A549 (cell line): ENCODE results near the gene PITPNC1. TPM values are rescaled to one million over a fixed set of nuclear protein-coding genes. Genes with fewer than 3 reads are reported as not detected.

ENCODE experiments used
- ATAC-seq, 2 experiments: fragments of 200-7000 bp in 1 of 2; fragments of >200 bp in 1 of 2; cut with Nextera tagmentation in 1 of 2; cut with Tn5 transposase in 1 of 2; 3 replicates each; pipeline versions ENCODE4 v1.8.0 to v1.9.1; 2018 to 2020; ENCODE audit warnings: mild to moderate bottlenecking in 1 of 2, moderate library complexity in 1 of 2
- CTCF ChIA-PET: fragments of 300-600 bp; sonication (Branson Sonifier 250); formaldehyde crosslinking; extraction: SDS; loops from one replicate; lab custom pipeline; 2021; ENCODE audit warnings: antibody characterized with exemption, inconsistent platforms; lab: Yijun Ruan, JAX
- POLR2A ChIA-PET: fragments of 350-600 bp; formaldehyde crosslinking; extraction: SDS; loops from one replicate; lab custom pipeline; 2021; ENCODE audit warnings: antibody characterized with exemption, inconsistent platforms; lab: Yijun Ruan, JAX
- DNase-seq, 2 experiments: peaks; one replicate each; pipeline versions ENCODE4 v3.0.0 to v3.0.0-alpha.2; 2011 to 2016; ENCODE audit warnings: low read depth in 1 of 2, low spot score in 1 of 2
- FAIRE-seq: peaks from 2 replicates; lab custom pipeline; 2011; peaks lifted over from hg19 to GRCh38; lab: Jason Lieb, UNC
- H3K27ac ChIP-seq, 2 experiments: fragments of >200 bp; sonication (Bioruptor Twin); formaldehyde crosslinking; 3 replicates each; pipeline ENCODE4 v1.5.1; 2016 to 2017
- H3K4me1 ChIP-seq: fragments of >200 bp; sonication (Bioruptor Twin); formaldehyde crosslinking; 3 replicates; pipeline ENCODE4 v1.6.1; 2016
- H3K4me2 ChIP-seq: fragments of >200 bp; sonication (Bioruptor Twin); formaldehyde crosslinking; 3 replicates; pipeline ENCODE4 v1.6.1; 2016
- H3K4me3 ChIP-seq: fragments of >200 bp; sonication (Bioruptor Twin); formaldehyde crosslinking; 3 replicates; pipeline ENCODE4 v1.5.1; 2016
- H3K9me3 ChIP-seq: fragments of >200 bp; sonication (Bioruptor Twin); formaldehyde crosslinking; 3 replicates; pipeline ENCODE4 v1.6.1; 2016
- BCL3 ChIP-seq: fragments of >200 bp; sonication (Bioruptor Twin); formaldehyde crosslinking; IDR thresholded peaks from 3 replicates; pipeline ENCODE4 v1.6.1; 2016
- CHD4 ChIP-seq: fragments of 200-600 bp; sonication (generic); IDR thresholded peaks from 2 replicates; pipeline ENCODE4 v1.6.1; 2016; ENCODE audit warnings: antibody characterized with exemption, mild to moderate bottlenecking, borderline replicate concordance
- EHF ChIP-seq: fragments of 250-450 bp; sonication (Bioruptor Pico); IDR thresholded peaks from 2 replicates; pipeline ENCODE4 v1.5.0; 2020; ENCODE audit warnings: mild to moderate bottlenecking
- FOSL2 ChIP-seq, 2 experiments: fragments of 450-650 bp in 1 of 2; fragments of >200 bp in 1 of 2; sonication (Bioruptor Twin) in 1 of 2; formaldehyde crosslinking; IDR thresholded peaks; 2 replicates each; pipeline versions ENCODE4 v1.5.0 to v1.6.1; 2016 to 2020; ENCODE audit warnings: mild to moderate bottlenecking in 1 of 2, moderate library complexity in 1 of 2
- FOXS1 ChIP-seq: fragments of 250-450 bp; sonication (Bioruptor Pico); IDR thresholded peaks from 2 replicates; pipeline ENCODE4 v1.5.0; 2020; ENCODE audit warnings: mild to moderate bottlenecking, moderate library complexity
- HES2 ChIP-seq: fragments of >200 bp; sonication (Bioruptor Twin); formaldehyde crosslinking; IDR thresholded peaks from 2 replicates; pipeline ENCODE4 v1.6.1; 2016
- HOXB13 ChIP-seq: fragments of 250-450 bp; sonication (Bioruptor Pico); IDR thresholded peaks from 2 replicates; pipeline ENCODE4 v1.5.0; 2020; ENCODE audit warnings: low read depth, mild to moderate bottlenecking, moderate library complexity
- JUN ChIP-seq, 2 experiments: fragments of >200 bp; sonication (Bioruptor Twin); formaldehyde crosslinking; IDR thresholded peaks; 2 replicates in 1 of 2; 3 replicates in 1 of 2; pipeline ENCODE4 v1.6.1; 2016 to 2017
- JUNB ChIP-seq: fragments of >200 bp; sonication (Bioruptor Twin); formaldehyde crosslinking; IDR thresholded peaks from 2 replicates; pipeline ENCODE4 v1.6.1; 2016
- KDM1A ChIP-seq: fragments of 200-600 bp; sonication (generic); IDR thresholded peaks from 2 replicates; pipeline ENCODE4 v1.6.1; 2016; ENCODE audit warnings: low read depth, mild to moderate bottlenecking
- MAFK ChIP-seq: fragments of 450-650 bp; IDR thresholded peaks from 2 replicates; pipeline ENCODE4 v1.6.1; 2014; ENCODE audit not compliant: partially characterized antibody
- MYC ChIP-seq: IDR thresholded peaks from 2 replicates; pipeline ENCODE4 v1.6.1; 2012; ENCODE audit warnings: mild to moderate bottlenecking, inconsistent platforms, low read length, improper control_type of control experiment, borderline replicate concordance
- NFE2L2 ChIP-seq: fragments of 150-350 bp; conservative IDR thresholded peaks from 2 replicates; pipeline ENCODE4 v1.6.1; 2014; ENCODE audit warnings: low read length
- NPAS2 ChIP-seq: fragments of 250-450 bp; sonication (Bioruptor Pico); IDR thresholded peaks from 2 replicates; pipeline ENCODE4 v1.8.0; 2022; ENCODE audit warnings: mild to moderate bottlenecking, moderate library complexity, borderline replicate concordance
- NR3C1 ChIP-seq: fragments of >200 bp; sonication (Bioruptor Twin); formaldehyde crosslinking; IDR thresholded peaks from 3 replicates; pipeline ENCODE4 v1.6.1; 2017
- POLR2AphosphoS2 ChIP-seq: conservative IDR thresholded peaks from 2 replicates; pipeline ENCODE4 v1.6.1; 2012; ENCODE audit warnings: low read length, improper control_type of control experiment, inconsistent platforms
- RARB ChIP-seq: fragments of 250-450 bp; sonication (Bioruptor Pico); IDR thresholded peaks from 2 replicates; pipeline ENCODE4 v1.8.0; 2021; ENCODE audit warnings: mild to moderate bottlenecking, moderate library complexity
- RCOR1 ChIP-seq: fragments of 150-350 bp; IDR thresholded peaks from 2 replicates; pipeline ENCODE4 v1.6.1; 2014; ENCODE audit warnings: antibody characterized with exemption, low read length, low read depth
- RNF2 ChIP-seq: fragments of 200-600 bp; sonication (generic); IDR thresholded peaks from 2 replicates; pipeline ENCODE4 v1.6.1; 2016; ENCODE audit warnings: low read depth, mild to moderate bottlenecking, antibody characterized with exemption, moderate library complexity, borderline replicate concordance
- WGBS: methylation state at CpG from one replicate; pipeline ENCODE4 v1.1.6; 2017; ENCODE audit errors: missing lambda C conversion rate; 5-methylcytosine and 5-hydroxymethylcytosine counted together
- polyA plus RNA-seq, 4 experiments: library from polyadenylated mRNA; depleted of rRNA in 3 of 4; stranded (reverse); fragments of >200 nt; fragmentation: RNase III in 1 of 4; extraction: RNeasy Plus Mini Kit Qiagen cat#74134 plus additional on column Dnase treatment in 1 of 4; gene quantifications; 2 replicates in 3 of 4; 3 replicates in 1 of 4; pipeline ENCODE4 v1.2.3, GENCODE V29; 2011 to 2017
- TF ChIP-seq, protein P1 (sequence below): fragments of 450-650 bp; IDR thresholded peaks from 2 replicates; pipeline ENCODE4 v1.6.1; 2014; ENCODE audit warnings: antibody characterized with exemption
- TF ChIP-seq, protein P2 (sequence below): IDR thresholded peaks from 2 replicates; pipeline ENCODE4 v1.6.1; 2012; ENCODE audit warnings: low read depth, borderline replicate concordance
- TF ChIP-seq, protein P3 (sequence below): fragments of >200 bp; sonication (Bioruptor Twin); formaldehyde crosslinking; IDR thresholded peaks from 3 replicates; pipeline ENCODE4 v1.5.1; 2016
- TF ChIP-seq, protein P4 (sequence below): IDR thresholded peaks from 2 replicates; pipeline ENCODE4 v1.6.1; 2012

PITPNC1 gene
- polyA plus RNA-seq, 2 of the 4 experiments (the other 2 are of a cell fraction) = 3.7 to 11.2 TPM

DNA sequence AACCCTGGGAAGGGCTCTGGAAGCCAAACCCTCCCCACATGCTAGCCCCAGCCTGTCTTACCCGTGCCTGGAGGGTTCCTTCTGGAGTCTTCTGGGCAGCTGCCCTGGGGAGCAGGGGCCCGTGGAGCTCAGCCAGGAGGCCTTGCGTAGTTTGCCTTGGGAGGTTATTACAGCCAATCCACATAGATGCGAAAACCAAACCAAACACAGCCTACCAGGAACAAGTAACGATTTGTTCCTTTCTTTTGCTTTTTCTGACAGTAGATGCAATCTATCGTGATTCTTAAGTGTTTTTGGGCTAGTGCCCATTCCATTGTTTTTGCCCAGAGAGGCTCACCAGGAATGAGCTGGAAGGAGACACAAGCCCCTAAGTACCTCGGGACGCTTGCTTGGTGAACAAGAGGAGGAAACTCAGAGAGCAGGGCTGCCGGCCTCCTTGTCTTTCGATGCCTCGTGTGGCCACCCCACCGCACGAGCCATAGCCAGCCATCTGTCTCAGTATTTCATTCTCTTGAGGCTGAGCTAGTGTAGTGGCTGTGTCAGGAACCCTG, 238.0 kb downstream of the PITPNC1 start:
- WGBS = 73% methylated on average over 13 of the region's 13 CpGs
- TF ChIP-seq EHF = no peak
- TF ChIP-seq HES2 = no peak
- TF ChIP-seq, protein P1, sequence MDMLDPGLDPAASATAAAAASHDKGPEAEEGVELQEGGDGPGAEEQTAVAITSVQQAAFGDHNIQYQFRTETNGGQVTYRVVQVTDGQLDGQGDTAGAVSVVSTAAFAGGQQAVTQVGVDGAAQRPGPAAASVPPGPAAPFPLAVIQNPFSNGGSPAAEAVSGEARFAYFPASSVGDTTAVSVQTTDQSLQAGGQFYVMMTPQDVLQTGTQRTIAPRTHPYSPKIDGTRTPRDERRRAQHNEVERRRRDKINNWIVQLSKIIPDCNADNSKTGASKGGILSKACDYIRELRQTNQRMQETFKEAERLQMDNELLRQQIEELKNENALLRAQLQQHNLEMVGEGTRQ = no peak
- TF ChIP-seq BCL3 = no peak
- no peak for TF ChIP-seq HOXB13
- no peak for DNase-seq
- ATAC-seq = 0 out of 6 replicates have a peak, but pooled peaks have one; percentile 19 to 36
- FAIRE-seq = no peak
- no peaks in the 10 kb centered on the region for H3K4me1 ChIP-seq
- H3K27ac ChIP-seq = no peak overlapping the region
- no peak overlapping the region for H3K4me2 ChIP-seq
- POLR2A ChIA-PET = no interaction called here
- no peaks in the 10 kb centered on the region for H3K9me3 ChIP-seq
- H3K4me3 ChIP-seq = no peak overlapping the region
- CTCF ChIA-PET = interaction anchor here (0.8 to 1.4 kb wide), 4 partner anchors 13 to 140 kb away, joined by 3 to 4 read pairs (median 3); no protein-coding TSS in a partner anchor

DNA sequence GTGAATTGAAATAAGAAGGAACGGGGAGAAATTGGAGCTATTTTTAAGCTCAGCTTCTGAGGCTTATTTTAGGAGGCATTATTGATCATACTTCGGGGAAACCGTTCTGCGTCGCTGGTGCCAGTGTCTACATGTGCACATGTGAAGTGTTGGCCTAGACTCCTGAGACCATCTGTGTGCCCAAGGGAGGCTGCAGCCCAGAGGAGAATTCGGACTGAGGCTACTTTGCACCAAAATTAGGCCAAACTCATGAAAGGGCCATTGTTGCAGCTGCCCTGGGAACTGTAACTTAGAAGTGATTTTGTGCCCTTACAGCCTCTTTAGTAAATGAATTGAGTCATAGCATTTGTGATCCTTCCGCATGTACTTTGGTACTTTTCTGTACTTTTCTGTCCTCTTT, 238.7 kb downstream of the PITPNC1 start:
- DNase-seq = no peak
- ATAC-seq = no peak
- Histone ChIP-seq H3K4me1 (no peaks in the 10 kb centered on the region), H3K9me3 (no peaks in the 10 kb centered on the region), H3K27ac (no peak overlapping the region), H3K4me2 (no peak overlapping the region), H3K4me3 (no peak overlapping the region)
- TF ChIP-seq RNF2 (no peak), HES2 (no peak), RCOR1 (no peak), CHD4 (no peak), NPAS2 (CRISPR knock-in tag) (no peak), MYC (no peak), FOXS1 (CRISPR knock-in tag) (no peak), KDM1A (no peak), JUNB (no peak), NFE2L2 (no peak), POLR2AphosphoS2 (no peak), RARB (CRISPR knock-in tag) (no peak), NR3C1 (no peak)
- TF ChIP-seq, protein P2, sequence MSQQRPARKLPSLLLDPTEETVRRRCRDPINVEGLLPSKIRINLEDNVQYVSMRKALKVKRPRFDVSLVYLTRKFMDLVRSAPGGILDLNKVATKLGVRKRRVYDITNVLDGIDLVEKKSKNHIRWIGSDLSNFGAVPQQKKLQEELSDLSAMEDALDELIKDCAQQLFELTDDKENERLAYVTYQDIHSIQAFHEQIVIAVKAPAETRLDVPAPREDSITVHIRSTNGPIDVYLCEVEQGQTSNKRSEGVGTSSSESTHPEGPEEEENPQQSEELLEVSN = no peak
- TF ChIP-seq, protein P1 = no peak
- no peak for FAIRE-seq
- POLR2A ChIA-PET = no interaction called here
- WGBS = 80% methylated on average over 7 of the region's 7 CpGs
- CTCF ChIA-PET = interaction anchor here (0.9 to 1.4 kb wide), 2 partner anchors 13 to 74 kb away, joined by 3 read pairs; no protein-coding TSS in a partner anchor

- ATAC-seq = no peak
- no peaks in the 10 kb centered on the region for H3K9me3 ChIP-seq
- no peak overlapping the region for H3K4me2 ChIP-seq
- no peaks in the 10 kb centered on the region for H3K4me1 ChIP-seq
- DNase-seq = no peak
- WGBS = 34% methylated on average over 4 of the region's 4 CpGs
- POLR2A ChIA-PET = no interaction called here
- CTCF ChIA-PET = no interaction called here
- no peak for FAIRE-seq
- H3K4me3 ChIP-seq = no peak overlapping the region
- no peak overlapping the region for H3K27ac ChIP-seq
- TF ChIP-seq NPAS2 (CRISPR knock-in tag) (no peak), FOSL2 (IDR thresholded peaks at IDR 0.05) (no peak), FOSL2 (CRISPR knock-in tag; IDR thresholded peaks at IDR 0.05) (no peak), MAFK (no peak), JUN (IDR thresholded peaks at IDR 0.05) (no peak), RARB (CRISPR knock-in tag) (no peak), HOXB13 (no peak)
- TF ChIP-seq, protein P3, sequence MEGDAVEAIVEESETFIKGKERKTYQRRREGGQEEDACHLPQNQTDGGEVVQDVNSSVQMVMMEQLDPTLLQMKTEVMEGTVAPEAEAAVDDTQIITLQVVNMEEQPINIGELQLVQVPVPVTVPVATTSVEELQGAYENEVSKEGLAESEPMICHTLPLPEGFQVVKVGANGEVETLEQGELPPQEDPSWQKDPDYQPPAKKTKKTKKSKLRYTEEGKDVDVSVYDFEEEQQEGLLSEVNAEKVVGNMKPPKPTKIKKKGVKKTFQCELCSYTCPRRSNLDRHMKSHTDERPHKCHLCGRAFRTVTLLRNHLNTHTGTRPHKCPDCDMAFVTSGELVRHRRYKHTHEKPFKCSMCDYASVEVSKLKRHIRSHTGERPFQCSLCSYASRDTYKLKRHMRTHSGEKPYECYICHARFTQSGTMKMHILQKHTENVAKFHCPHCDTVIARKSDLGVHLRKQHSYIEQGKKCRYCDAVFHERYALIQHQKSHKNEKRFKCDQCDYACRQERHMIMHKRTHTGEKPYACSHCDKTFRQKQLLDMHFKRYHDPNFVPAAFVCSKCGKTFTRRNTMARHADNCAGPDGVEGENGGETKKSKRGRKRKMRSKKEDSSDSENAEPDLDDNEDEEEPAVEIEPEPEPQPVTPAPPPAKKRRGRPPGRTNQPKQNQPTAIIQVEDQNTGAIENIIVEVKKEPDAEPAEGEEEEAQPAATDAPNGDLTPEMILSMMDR = no peak
- TF ChIP-seq, protein P4, sequence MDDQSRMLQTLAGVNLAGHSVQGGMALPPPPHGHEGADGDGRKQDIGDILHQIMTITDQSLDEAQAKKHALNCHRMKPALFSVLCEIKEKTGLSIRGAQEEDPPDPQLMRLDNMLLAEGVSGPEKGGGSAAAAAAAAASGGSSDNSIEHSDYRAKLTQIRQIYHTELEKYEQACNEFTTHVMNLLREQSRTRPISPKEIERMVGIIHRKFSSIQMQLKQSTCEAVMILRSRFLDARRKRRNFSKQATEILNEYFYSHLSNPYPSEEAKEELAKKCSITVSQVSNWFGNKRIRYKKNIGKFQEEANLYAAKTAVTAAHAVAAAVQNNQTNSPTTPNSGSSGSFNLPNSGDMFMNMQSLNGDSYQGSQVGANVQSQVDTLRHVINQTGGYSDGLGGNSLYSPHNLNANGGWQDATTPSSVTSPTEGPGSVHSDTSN = no peak
- TF ChIP-seq, protein P2 = no peak
Measured at GRCh38 chr17:67617304-67617899, 240.3 kb downstream of the PITPNC1 start.
